GM19099 (cell line): Measurements from ENCODE around the gene CDON.

ENCODE experiments used
- POLR2A ChIP-seq: IDR thresholded peaks from 3 replicates; pipeline ENCODE4 v1.6.1; 2011; ENCODE audit warnings: low read depth; ENCODE audit not compliant: insufficient read length; ENCODE audit errors: extremely low read depth

The CDON gene

DNA sequence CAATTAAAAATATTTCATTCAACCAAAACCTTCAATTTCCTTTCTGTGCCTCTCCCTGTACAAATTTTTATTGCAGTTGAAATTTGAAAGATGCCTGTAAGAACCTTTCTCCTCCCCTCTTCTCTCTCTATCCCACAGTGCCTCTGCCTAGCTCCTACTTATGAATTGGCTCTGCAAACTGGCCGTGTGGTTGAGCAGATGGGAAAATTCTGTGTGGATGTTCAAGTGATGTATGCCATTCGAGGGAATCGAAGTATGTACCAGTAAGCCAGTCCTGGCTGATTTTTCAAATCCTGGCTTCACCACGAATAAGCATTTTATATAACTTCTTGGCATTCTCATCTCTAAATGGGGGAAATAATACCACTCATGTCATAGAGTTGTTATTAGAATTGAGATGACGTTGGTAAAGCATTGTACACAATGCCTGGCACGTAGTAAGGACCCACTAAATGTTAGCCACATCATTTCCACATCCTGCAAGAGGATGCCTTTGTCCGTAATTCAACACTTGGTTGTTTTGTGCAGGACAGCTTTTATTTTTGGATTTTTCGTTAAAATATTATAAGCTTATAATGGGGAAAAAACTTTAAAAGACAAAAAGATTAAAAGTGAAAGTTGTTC is 152.3 kb downstream of the CDON start:
- TF ChIP-seq POLR2A: no peak
